ENCODE measurements around the gene CHRNA7.
"Not testable (repeated sequence)": the region's sequence is repeated elsewhere in the genome, so short reads cannot be mapped to it uniquely, and the experiment has no call there.

The CHRNA7 gene

GRCh38 chr15:32162143-32162542 lies 131.8 kb downstream of the CHRNA7 start:
- H3K79me2 ChIP-seq (ENCODE audit: control insufficient read depth, insufficient read depth, low read length); H3K4me2 ChIP-seq (ENCODE audit: low read length); H3K79me1 ChIP-seq (ENCODE audit: low read length); H3K23ac ChIP-seq (ENCODE audit: low read length); H3K4ac ChIP-seq (ENCODE audit: low read depth, low read length); H2BK5ac ChIP-seq (ENCODE audit: low read length); H3K27ac ChIP-seq (ENCODE audit: low read depth, low read length); DNase-seq; H3K27me3 ChIP-seq (ENCODE audit: insufficient read depth, low read length, poor library complexity); H3K56ac ChIP-seq (ENCODE audit: low read length); H3K18ac ChIP-seq (ENCODE audit: low read length); H3K4me1 ChIP-seq (ENCODE audit: control insufficient read depth, low read depth, low read length); H4K5ac ChIP-seq (ENCODE audit: low read length); H2AK5ac ChIP-seq (ENCODE audit: low read length); H2BK120ac ChIP-seq (ENCODE audit: low read depth, low read length); H4K8ac ChIP-seq (ENCODE audit: low read depth, low read length); H3K4me3 ChIP-seq (ENCODE audit: low read length); H3K36me3 ChIP-seq (ENCODE audit: control insufficient read depth, insufficient read depth, low read length); H2BK15ac ChIP-seq (replicated peaks; ENCODE audit: low read depth); H3K9ac ChIP-seq (ENCODE audit: low read length): not testable (repeated sequence)
- WGBS (ENCODE audit: extremely low coverage, insufficient coverage, low lambda C conversion rate), result no CpG with 5 or more reads among the region's 2 CpGs

GRCh38 chr15:32164065-32164464 lies 133.8 kb downstream of the CHRNA7 start:
- H3K18ac ChIP-seq (ENCODE audit: low read length); H3K27ac ChIP-seq (ENCODE audit: low read depth, low read length); H2BK5ac ChIP-seq (ENCODE audit: low read length); H3K4ac ChIP-seq (ENCODE audit: low read depth, low read length); H2BK15ac ChIP-seq (replicated peaks; ENCODE audit: low read depth); H3K79me2 ChIP-seq (ENCODE audit: control insufficient read depth, insufficient read depth, low read length); H3K9ac ChIP-seq (ENCODE audit: low read length); H3K56ac ChIP-seq (ENCODE audit: low read length); H3K4me1 ChIP-seq (ENCODE audit: control insufficient read depth, low read depth, low read length); DNase-seq; H4K5ac ChIP-seq (ENCODE audit: low read length); H2BK120ac ChIP-seq (ENCODE audit: low read depth, low read length); H3K36me3 ChIP-seq (ENCODE audit: control insufficient read depth, insufficient read depth, low read length); H3K4me3 ChIP-seq (ENCODE audit: low read length); H3K4me2 ChIP-seq (ENCODE audit: low read length); H2AK5ac ChIP-seq (ENCODE audit: low read length); H4K8ac ChIP-seq (ENCODE audit: low read depth, low read length); H3K23ac ChIP-seq (ENCODE audit: low read length); H3K79me1 ChIP-seq (ENCODE audit: low read length); H3K27me3 ChIP-seq (ENCODE audit: insufficient read depth, low read length, poor library complexity): not testable (repeated sequence)
- no CpG with 5 or more reads among the region's 7 CpGs for WGBS (ENCODE audit: extremely low coverage, insufficient coverage, low lambda C conversion rate)

- not testable (repeated sequence) for H2BK120ac ChIP-seq (ENCODE audit: low read depth, low read length); H3K18ac ChIP-seq (ENCODE audit: low read length); H3K4me2 ChIP-seq (ENCODE audit: low read length); H4K8ac ChIP-seq (ENCODE audit: low read depth, low read length); H3K9ac ChIP-seq (ENCODE audit: low read length); H3K23ac ChIP-seq (ENCODE audit: low read length); H3K4me1 ChIP-seq (ENCODE audit: control insufficient read depth, low read depth, low read length); H3K56ac ChIP-seq (ENCODE audit: low read length); H2BK5ac ChIP-seq (ENCODE audit: low read length); H3K4ac ChIP-seq (ENCODE audit: low read depth, low read length); H3K27me3 ChIP-seq (ENCODE audit: insufficient read depth, low read length, poor library complexity); DNase-seq; H2BK15ac ChIP-seq (replicated peaks; ENCODE audit: low read depth); H3K79me2 ChIP-seq (ENCODE audit: control insufficient read depth, insufficient read depth, low read length); H2AK5ac ChIP-seq (ENCODE audit: low read length); H4K5ac ChIP-seq (ENCODE audit: low read length); H3K27ac ChIP-seq (ENCODE audit: low read depth, low read length); H3K36me3 ChIP-seq (ENCODE audit: control insufficient read depth, insufficient read depth, low read length); H3K79me1 ChIP-seq (ENCODE audit: low read length); H3K4me3 ChIP-seq (ENCODE audit: low read length)
- no CpG with 5 or more reads among the region's 1 CpG for WGBS (ENCODE audit: extremely low coverage, insufficient coverage, low lambda C conversion rate)
These were observed 134.4 kb downstream of the CHRNA7 start for GRCh38 chr15:32164747-32165146.

- DNase-seq; H3K79me1 ChIP-seq (ENCODE audit: low read length); H3K4me3 ChIP-seq (ENCODE audit: low read length); H3K4me2 ChIP-seq (ENCODE audit: low read length); H3K18ac ChIP-seq (ENCODE audit: low read length); H3K56ac ChIP-seq (ENCODE audit: low read length); H3K27me3 ChIP-seq (ENCODE audit: insufficient read depth, low read length, poor library complexity); H3K36me3 ChIP-seq (ENCODE audit: control insufficient read depth, insufficient read depth, low read length); H3K4ac ChIP-seq (ENCODE audit: low read depth, low read length); H3K27ac ChIP-seq (ENCODE audit: low read depth, low read length); H2BK120ac ChIP-seq (ENCODE audit: low read depth, low read length); H3K23ac ChIP-seq (ENCODE audit: low read length); H4K5ac ChIP-seq (ENCODE audit: low read length); H4K8ac ChIP-seq (ENCODE audit: low read depth, low read length); H3K4me1 ChIP-seq (ENCODE audit: control insufficient read depth, low read depth, low read length); H3K9ac ChIP-seq (ENCODE audit: low read length); H2BK5ac ChIP-seq (ENCODE audit: low read length); H2BK15ac ChIP-seq (replicated peaks; ENCODE audit: low read depth); H2AK5ac ChIP-seq (ENCODE audit: low read length); H3K79me2 ChIP-seq (ENCODE audit: control insufficient read depth, insufficient read depth, low read length): not testable (repeated sequence)
- WGBS (ENCODE audit: extremely low coverage, insufficient coverage, low lambda C conversion rate), result no CpG with 5 or more reads among the region's 5 CpGs
These were observed 135.5 kb downstream of the CHRNA7 start for GRCh38 chr15:32165775-32166174.

GRCh38 chr15:32166270-32166669 lies 136.0 kb downstream of the CHRNA7 start:
- not testable (repeated sequence) for H2AK5ac ChIP-seq (ENCODE audit: low read length); H3K36me3 ChIP-seq (ENCODE audit: control insufficient read depth, insufficient read depth, low read length); H2BK5ac ChIP-seq (ENCODE audit: low read length); H3K27ac ChIP-seq (ENCODE audit: low read depth, low read length); H3K23ac ChIP-seq (ENCODE audit: low read length); H4K5ac ChIP-seq (ENCODE audit: low read length); H2BK15ac ChIP-seq (replicated peaks; ENCODE audit: low read depth); H3K79me2 ChIP-seq (ENCODE audit: control insufficient read depth, insufficient read depth, low read length); H3K18ac ChIP-seq (ENCODE audit: low read length); H4K8ac ChIP-seq (ENCODE audit: low read depth, low read length); H3K4me2 ChIP-seq (ENCODE audit: low read length); H3K27me3 ChIP-seq (ENCODE audit: insufficient read depth, low read length, poor library complexity); H3K9ac ChIP-seq (ENCODE audit: low read length); DNase-seq; H3K79me1 ChIP-seq (ENCODE audit: low read length); H3K56ac ChIP-seq (ENCODE audit: low read length); H3K4ac ChIP-seq (ENCODE audit: low read depth, low read length); H2BK120ac ChIP-seq (ENCODE audit: low read depth, low read length); H3K4me3 ChIP-seq (ENCODE audit: low read length); H3K4me1 ChIP-seq (ENCODE audit: control insufficient read depth, low read depth, low read length)
- WGBS (ENCODE audit: extremely low coverage, insufficient coverage, low lambda C conversion rate), result no CpG with 5 or more reads among the region's 4 CpGs

- not testable (repeated sequence) for H3K4ac ChIP-seq (ENCODE audit: low read depth, low read length); H3K18ac ChIP-seq (ENCODE audit: low read length); H2BK15ac ChIP-seq (replicated peaks; ENCODE audit: low read depth); H4K5ac ChIP-seq (ENCODE audit: low read length); H4K8ac ChIP-seq (ENCODE audit: low read depth, low read length); H3K4me1 ChIP-seq (ENCODE audit: control insufficient read depth, low read depth, low read length); H3K23ac ChIP-seq (ENCODE audit: low read length); H2AK5ac ChIP-seq (ENCODE audit: low read length); H3K79me1 ChIP-seq (ENCODE audit: low read length); H3K36me3 ChIP-seq (ENCODE audit: control insufficient read depth, insufficient read depth, low read length); H3K4me3 ChIP-seq (ENCODE audit: low read length); DNase-seq; H3K27me3 ChIP-seq (ENCODE audit: insufficient read depth, low read length, poor library complexity); H3K56ac ChIP-seq (ENCODE audit: low read length); H2BK5ac ChIP-seq (ENCODE audit: low read length); H3K9ac ChIP-seq (ENCODE audit: low read length); H3K79me2 ChIP-seq (ENCODE audit: control insufficient read depth, insufficient read depth, low read length); H2BK120ac ChIP-seq (ENCODE audit: low read depth, low read length); H3K4me2 ChIP-seq (ENCODE audit: low read length); H3K27ac ChIP-seq (ENCODE audit: low read depth, low read length)
- no CpG with 5 or more reads among the region's 35 CpGs for WGBS (ENCODE audit: extremely low coverage, insufficient coverage, low lambda C conversion rate)
These were observed 137.6 kb downstream of the CHRNA7 start for GRCh38 chr15:32167913-32168312.
